Tibial nerve (tissue), 4 donors: ENCODE results near the gene WDR43. TPM values are rescaled to one million over a fixed set of nuclear protein-coding genes. Genes with fewer than 3 reads are reported as not detected.

Experiments used
- DNase-seq, 2 donors: peaks; one replicate each; pipeline ENCODE4 v3.0.0-alpha.2; 2019; ENCODE audit warnings: low spot score in 2 of 2
- H3K27ac ChIP-seq, 4 donors: fragments of 200-600 bp; sonication (generic) in 3 of 4; one replicate each; pipeline ENCODE4 v1.5.1; 2017 to 2019; ENCODE audit warnings: mild to moderate bottlenecking in 1 of 4
- H3K27me3 ChIP-seq, 2 donors: fragments of 200-600 bp; sonication (generic) in 1 of 2; one replicate each; pipeline versions ENCODE4 v1.5.1 to v1.6.0; 2017 to 2019
- H3K36me3 ChIP-seq, 3 donors: fragments of 200-600 bp; sonication (generic); one replicate each; pipeline ENCODE4 v1.5.1; 2018 to 2019
- H3K4me1 ChIP-seq, 4 donors: fragments of 200-600 bp; sonication (generic) in 3 of 4; one replicate each; pipeline ENCODE4 v1.5.1; 2017 to 2019
- H3K4me3 ChIP-seq, 4 donors: fragments of 200-600 bp; sonication (generic) in 3 of 4; one replicate each; pipeline ENCODE4 v1.5.1; 2017 to 2019; ENCODE audit warnings: mild to moderate bottlenecking in 1 of 4, moderate library complexity in 1 of 4
- H3K9me3 ChIP-seq, 4 donors: fragments of 200-600 bp; sonication (generic) in 3 of 4; one replicate each; pipeline ENCODE4 v1.5.1; 2017 to 2019
- CTCF ChIP-seq, 5 experiments: fragments of 200-600 bp in 3 of 5; fragments of 450-650 bp in 2 of 5; sonication (generic) in 3 of 5; IDR thresholded peaks; one replicate each; pipeline ENCODE4 v1.5.1; 2016 to 2019; ENCODE audit warnings: antibody characterized with exemption in 5 of 5, mild to moderate bottlenecking in 3 of 5, moderate library complexity in 2 of 5
- EP300 ChIP-seq, 2 donors: sonication (generic); formaldehyde crosslinking; IDR thresholded peaks; one replicate each; pipeline ENCODE4 v1.6.1; 2017; ENCODE audit warnings: antibody characterized with exemption in 2 of 2, mild to moderate bottlenecking in 1 of 2
- POLR2A ChIP-seq, 2 donors: fragments of 450-650 bp; IDR thresholded peaks; one replicate each; pipeline ENCODE4 v1.6.1; 2017; ENCODE audit warnings: antibody characterized with exemption in 2 of 2, mild to moderate bottlenecking in 2 of 2, moderate library complexity in 2 of 2
- WGBS, 2 donors: methylation state at CpG; one replicate each; pipeline ENCODE4 v1.1.5; 2018; 5-methylcytosine and 5-hydroxymethylcytosine counted together
- total RNA-seq, 4 donors: library from RNA; depleted of rRNA; stranded (reverse); fragments of >200 nt; gene quantifications; one replicate each; pipeline ENCODE4 v1.1.0, GENCODE V29; 2016

The WDR43 gene
- total RNA-seq, 4 donors from 2014 or later = 32.2 to 57.6 (median 37.0) TPM

GRCh38 chr2:28970464-28971160 is 76.1 kb downstream of the WDR43 start:
- Histone ChIP-seq H3K4me1 (peaks cover 0 to 3% (median 0%) of the 10 kb centered on the region in 4 donors), H3K36me3 (no peaks in the 10 kb centered on the region), H3K27ac (no peak overlapping the region), H3K9me3 (peaks cover 0 to 8% (median 1%) of the 10 kb centered on the region in 4 donors), H3K27me3 (no peaks in the 10 kb centered on the region), H3K4me3 (no peak overlapping the region)
- 74 to 76% methylated on average over 6 of the region's 6 CpGs for WGBS, 2 donors
- DNase-seq = no peak
- TF ChIP-seq POLR2A (IDR thresholded peaks at IDR 0.05) (no peak), EP300 (IDR thresholded peaks at IDR 0.05) (no peak), CTCF (IDR thresholded peaks at IDR 0.05) (no peak)

- no peak overlapping the region for H3K4me3 ChIP-seq
- no peaks in the 10 kb centered on the region for H3K36me3 ChIP-seq
- peaks cover 0 to 3% (median 0%) of the 10 kb centered on the region in 4 donors for H3K4me1 ChIP-seq
- DNase-seq = no peak
- peaks cover 0 to 8% (median 1%) of the 10 kb centered on the region in 4 donors for H3K9me3 ChIP-seq
- H3K27me3 ChIP-seq = no peaks in the 10 kb centered on the region
- H3K27ac ChIP-seq = no peak overlapping the region
- TF ChIP-seq CTCF (IDR thresholded peaks at IDR 0.05) (no peak), EP300 (IDR thresholded peaks at IDR 0.05) (no peak), POLR2A (IDR thresholded peaks at IDR 0.05) (no peak)
- 78 to 83% methylated on average over 6 of the region's 6 CpGs for WGBS, 2 donors
These were observed 78.4 kb downstream of the WDR43 start for GRCh38 chr2:28972778-28973335.

- TF ChIP-seq EP300 (IDR thresholded peaks at IDR 0.05) (no peak), CTCF (IDR thresholded peaks at IDR 0.05) (no peak), POLR2A (IDR thresholded peaks at IDR 0.05) (no peak)
- H3K9me3 ChIP-seq = peaks cover 0 to 8% (median 1%) of the 10 kb centered on the region in 4 donors
- 91 to 97% methylated on average over 4 of the region's 4 CpGs for WGBS, 2 donors
- no peaks in the 10 kb centered on the region for H3K36me3 ChIP-seq
- H3K27me3 ChIP-seq = no peaks in the 10 kb centered on the region
- no peak overlapping the region for H3K4me3 ChIP-seq
- peaks cover 0 to 1% (median 0%) of the 10 kb centered on the region in 4 donors for H3K4me1 ChIP-seq
- H3K27ac ChIP-seq = no peak overlapping the region
- DNase-seq = no peak
These were observed 79.8 kb downstream of the WDR43 start for GRCh38 chr2:28974252-28974651.

GRCh38 chr2:28975671-28976070 is 81.2 kb downstream of the WDR43 start:
- H3K9me3 ChIP-seq = peaks cover 0 to 8% (median 1%) of the 10 kb centered on the region in 4 donors
- DNase-seq = no peak
- no peak overlapping the region for H3K4me3 ChIP-seq
- no peaks in the 10 kb centered on the region for H3K36me3 ChIP-seq
- peaks cover 0 to 7% (median 0%) of the 10 kb centered on the region in 4 donors for H3K4me1 ChIP-seq
- no peaks in the 10 kb centered on the region for H3K27me3 ChIP-seq
- WGBS, 2 donors = 92 to 95% methylated on average over 1 of the region's 1 CpG
- TF ChIP-seq EP300 (IDR thresholded peaks at IDR 0.05) = no peak
- no peak for TF ChIP-seq CTCF (IDR thresholded peaks at IDR 0.05)
- TF ChIP-seq POLR2A (IDR thresholded peaks at IDR 0.05) = no peak
- H3K27ac ChIP-seq = no peak overlapping the region

GRCh38 chr2:28976584-28976983 is 82.1 kb downstream of the WDR43 start:
- H3K36me3 ChIP-seq = no peaks in the 10 kb centered on the region
- DNase-seq = no peak
- H3K27me3 ChIP-seq = no peaks in the 10 kb centered on the region
- 68 to 87% methylated on average over 3 of the region's 3 CpGs for WGBS, 2 donors
- H3K4me1 ChIP-seq = peaks cover 0 to 16% (median 4%) of the 10 kb centered on the region in 4 donors
- no peak overlapping the region for H3K4me3 ChIP-seq
- H3K27ac ChIP-seq = no peak overlapping the region
- TF ChIP-seq POLR2A (IDR thresholded peaks at IDR 0.05) = no peak
- no peak for TF ChIP-seq EP300 (IDR thresholded peaks at IDR 0.05)
- TF ChIP-seq CTCF (IDR thresholded peaks at IDR 0.05) = no peak
- H3K9me3 ChIP-seq = peaks cover 0 to 8% (median 1%) of the 10 kb centered on the region in 4 donors
